IPS DF 4.7 (cell line): Measurements from ENCODE around the gene GHR.
"Not testable (repeated sequence)": the region's sequence is repeated elsewhere in the genome, so short reads cannot be mapped to it uniquely, and the experiment has no call there.

Source experiments
- DNase-seq: peaks from one replicate; pipeline ENCODE4 v3.0.0-alpha.2; 2013; ENCODE audit warnings: low spot score; ENCODE audit errors: extremely low read depth

The GHR gene

DNA sequence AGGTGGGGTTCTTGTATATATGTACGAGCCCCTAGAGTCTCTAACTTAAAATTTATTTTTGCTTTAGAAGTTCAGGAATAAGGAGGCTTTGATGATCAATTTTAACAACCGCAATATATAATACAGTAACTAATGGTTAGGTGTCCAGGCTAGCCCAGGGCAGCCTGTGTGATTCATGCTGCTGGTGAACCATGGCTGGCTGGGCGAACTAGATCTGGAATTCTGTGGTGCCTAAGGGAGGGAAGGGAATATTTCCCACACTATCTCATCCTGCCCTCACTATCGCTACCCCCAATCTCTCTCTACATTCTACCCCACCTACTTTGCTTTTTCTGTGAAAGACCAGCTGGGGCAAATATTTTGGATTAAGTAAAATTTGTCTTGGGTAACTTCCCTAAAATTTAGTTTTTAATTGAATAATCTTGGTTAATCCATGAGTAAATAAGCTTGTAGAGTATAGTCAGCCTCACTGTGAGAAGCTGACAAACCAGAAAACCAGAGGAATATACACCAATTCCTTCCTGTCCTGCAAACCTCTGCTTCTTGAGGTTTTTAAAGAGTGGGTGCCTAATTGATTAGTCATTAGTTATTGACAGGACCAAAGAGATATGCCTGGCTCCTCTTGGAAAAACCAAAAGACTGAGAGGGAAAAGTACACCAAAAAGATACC is 218.2 kb downstream of the GHR start:
- no peak for DNase-seq

DNA sequence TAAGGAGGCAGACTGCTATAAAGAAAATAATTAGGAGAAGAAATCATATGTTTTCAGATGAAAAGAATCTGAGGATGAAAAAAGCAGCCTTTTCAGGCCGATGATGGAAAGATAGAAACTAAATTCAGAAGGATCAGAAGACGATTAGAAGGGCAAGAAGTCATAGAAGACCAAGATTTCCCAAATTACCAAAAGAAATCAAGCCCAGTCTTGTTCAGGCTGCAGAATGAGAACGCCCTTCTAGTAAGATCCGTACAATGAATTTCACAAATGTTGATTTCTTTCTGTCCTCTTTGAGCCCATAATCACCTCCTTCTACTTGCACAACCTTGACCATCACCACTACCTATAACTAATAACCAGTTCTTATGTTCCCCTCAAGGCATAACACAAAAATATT is 218.8 kb downstream of the GHR start:
- no peak for DNase-seq

DNA sequence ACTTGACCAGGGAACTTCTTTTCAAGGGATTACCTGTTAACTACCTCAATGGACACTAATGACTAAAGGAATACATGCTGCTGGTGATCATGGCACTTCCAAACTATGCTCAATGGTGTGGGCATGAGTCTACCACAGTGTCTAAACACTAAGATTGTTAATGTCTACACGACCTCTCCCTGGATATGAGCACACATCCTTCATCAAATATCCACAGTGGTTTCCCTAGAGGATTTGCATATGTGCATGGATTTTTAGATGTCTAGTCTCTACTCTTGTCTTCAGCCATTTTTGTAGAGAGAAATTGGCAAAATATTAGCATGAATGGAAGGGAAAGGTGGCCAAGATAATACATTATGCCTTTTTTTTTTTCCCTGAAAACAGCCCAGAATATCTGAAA is 220.1 kb downstream of the GHR start:
- DNase-seq: no peak

DNA sequence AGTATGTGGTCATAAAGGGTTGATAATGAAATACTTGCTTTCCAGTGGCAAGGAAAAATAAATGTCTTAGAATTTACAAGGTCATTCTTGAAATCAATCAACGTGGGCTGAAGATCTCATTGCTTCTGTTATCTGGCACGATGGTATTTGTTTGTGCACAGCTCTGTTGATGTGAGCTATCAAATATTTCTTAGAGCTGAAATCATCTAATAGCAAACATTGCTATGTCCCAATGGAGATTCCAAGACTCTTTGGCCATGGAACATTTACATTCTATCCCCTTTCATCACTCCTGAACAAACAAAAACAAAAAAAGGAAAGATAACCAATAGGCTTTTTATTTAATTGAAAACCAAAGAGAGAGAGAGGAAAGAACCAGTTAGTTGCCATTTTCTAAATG is 221.9 kb downstream of the GHR start:
- DNase-seq: no peak

DNA sequence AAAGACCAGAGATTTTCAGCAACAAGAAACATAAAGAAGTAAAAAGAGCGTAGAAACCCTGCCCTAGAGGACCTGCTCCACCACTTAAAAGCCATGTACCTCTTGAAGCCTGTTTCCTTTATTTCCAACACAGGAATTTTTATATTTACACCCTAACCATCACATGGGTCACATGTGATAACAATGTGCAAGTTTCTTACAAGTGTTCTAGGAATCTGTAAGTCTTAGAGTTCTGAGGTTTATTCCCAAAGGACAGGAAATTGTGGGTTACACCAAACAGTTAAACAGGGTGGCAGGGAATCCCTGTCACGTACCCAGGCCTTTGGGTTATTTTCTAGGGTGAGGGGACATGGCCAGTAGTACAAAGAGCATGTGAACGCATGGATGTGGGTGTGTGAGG is 224.8 kb downstream of the GHR start:
- no peak for DNase-seq

DNA sequence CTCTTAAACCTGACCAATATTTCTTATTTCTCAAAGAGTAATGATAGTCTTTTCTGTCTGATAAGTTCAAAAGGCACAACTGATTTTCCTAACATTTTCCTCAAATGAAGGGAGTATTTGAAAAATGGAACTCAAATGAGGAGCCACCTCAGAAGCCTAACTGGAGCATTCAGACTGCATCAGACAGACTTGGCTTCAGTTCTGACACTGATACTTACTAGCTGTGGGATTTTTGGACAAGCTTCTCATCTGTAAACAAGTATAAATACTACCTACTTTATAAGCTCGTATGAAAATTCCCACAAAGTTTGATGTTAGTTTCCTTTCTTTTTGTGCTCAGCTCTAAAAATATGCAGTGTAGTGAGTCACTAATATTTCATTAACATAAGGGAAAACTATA is 225.7 kb downstream of the GHR start:
- DNase-seq: no peak

DNA sequence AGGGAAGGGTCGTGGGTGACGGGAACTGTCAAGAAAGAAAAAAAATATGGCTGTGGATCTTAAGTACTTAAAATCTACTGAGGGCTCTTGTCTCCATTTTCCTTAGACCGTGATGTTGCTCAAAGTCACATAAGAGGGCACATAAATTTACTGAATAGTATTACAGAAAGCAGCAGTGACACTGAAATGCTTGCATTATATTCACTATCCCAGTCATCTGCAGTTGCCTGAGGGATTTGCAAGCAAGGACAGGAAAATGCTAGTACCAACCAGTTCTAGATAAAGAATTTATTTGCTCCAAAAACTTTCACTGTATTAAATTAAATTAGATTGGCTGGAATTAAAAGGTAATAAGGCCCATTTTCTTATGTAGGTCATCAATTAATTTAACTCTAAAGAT is 226.8 kb downstream of the GHR start:
- DNase-seq: no peak

DNA sequence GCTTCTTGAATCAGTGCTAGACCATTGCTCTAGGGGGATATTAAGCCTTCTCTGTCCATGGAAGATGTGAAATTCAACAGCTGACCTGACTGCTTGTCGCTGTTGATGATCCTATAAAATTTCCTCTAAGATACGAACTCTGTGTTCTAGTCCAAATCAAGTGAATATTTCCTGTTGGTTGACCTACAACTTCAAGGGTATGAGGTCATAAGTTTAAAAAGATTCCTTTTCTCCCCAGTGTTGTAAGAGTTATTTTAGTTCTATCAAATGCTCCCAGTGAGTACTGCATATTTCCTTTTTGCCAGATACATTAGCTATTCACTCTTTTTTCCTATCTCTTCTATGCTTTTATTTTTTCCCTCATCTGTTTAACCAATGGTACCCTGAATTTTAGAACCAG is 230.5 kb downstream of the GHR start:
- DNase-seq: no peak

DNA sequence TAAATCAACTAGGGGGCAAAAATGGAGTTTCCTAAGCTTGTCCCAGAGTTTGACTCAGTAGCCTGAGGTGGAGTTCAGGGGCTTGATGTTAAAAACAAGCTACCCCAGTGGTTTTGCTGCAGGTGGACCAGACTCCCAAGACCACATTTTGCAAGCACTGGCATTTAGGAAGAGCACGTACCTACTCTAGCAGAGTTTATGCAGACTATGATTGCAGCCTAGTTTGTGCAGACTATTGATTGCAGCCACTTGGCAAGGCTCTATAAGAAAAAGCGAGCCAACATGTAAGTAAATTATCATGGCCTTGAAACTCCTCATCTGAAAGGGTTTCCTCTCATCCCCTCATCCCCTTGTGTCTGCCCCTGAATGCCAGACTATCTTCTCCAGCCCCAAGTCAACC is 231.4 kb downstream of the GHR start:
- no peak for DNase-seq

DNA sequence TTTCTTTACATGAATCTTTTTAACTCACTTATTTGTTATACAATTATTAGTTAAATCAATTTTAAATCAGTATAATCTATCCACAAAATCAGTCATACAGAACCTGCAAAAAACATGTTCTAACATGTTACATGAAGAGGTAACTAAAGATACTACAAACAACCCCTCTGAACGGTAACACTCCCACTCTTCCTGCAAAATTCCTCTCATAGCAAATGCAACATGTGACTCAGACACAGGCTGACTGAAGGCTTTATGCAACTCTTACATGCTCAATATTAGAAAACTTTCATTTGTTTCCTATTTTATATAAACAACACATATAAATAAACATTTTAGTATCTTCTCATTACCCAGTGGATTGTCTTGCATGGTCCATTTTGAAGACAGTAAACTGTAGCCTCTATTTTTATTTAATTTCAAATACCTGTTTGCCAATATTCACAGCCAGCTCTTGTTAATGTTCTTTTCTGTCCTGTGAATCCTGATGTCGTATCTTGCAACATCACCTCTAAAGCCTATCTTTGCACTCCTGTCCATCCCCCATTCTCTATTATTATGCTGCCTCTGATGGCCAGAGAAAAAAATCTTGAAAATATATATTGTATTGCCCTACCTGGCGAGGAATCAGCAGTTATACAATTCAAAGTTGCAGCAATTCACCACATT is 232.9 kb downstream of the GHR start:
- DNase-seq: no peak

DNA sequence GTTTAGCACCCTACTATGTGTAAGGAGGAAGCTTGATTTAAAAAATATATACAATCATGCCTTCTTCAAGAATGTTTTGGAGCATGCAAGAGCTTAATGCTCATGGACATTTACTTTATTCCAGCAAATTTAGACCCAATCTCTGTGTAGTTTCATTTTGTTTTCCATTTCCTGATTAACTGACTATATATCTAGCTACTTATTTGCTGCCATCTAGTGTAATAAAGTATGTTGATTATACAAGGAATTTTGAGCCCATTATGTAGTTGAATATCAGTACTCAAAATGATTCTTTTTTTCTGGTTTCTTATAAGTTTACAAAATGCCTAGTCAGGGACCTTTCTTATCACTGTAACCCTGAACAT is 233.4 kb downstream of the GHR start:
- DNase-seq: no peak

DNA sequence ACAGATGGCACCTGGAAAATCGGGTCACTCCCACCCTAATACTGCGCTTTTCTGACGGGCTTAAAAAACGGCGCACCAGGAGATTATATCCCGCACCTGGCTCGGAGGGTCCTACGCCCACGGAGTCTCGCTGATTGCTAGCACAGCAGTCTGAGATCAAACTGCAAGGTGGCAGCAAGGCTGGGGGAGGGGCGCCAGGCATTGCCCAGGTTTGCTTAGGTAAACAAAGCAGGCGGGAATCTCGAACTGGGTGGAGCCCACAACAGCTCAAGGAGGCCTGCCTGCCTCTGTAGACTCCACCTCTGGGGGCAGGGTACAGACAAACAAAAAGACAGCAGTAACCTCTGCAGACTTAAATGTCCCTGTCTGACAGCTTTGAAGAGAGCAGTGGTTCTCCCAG is 236.6 kb downstream of the GHR start:
- DNase-seq: not testable (repeated sequence)

DNA sequence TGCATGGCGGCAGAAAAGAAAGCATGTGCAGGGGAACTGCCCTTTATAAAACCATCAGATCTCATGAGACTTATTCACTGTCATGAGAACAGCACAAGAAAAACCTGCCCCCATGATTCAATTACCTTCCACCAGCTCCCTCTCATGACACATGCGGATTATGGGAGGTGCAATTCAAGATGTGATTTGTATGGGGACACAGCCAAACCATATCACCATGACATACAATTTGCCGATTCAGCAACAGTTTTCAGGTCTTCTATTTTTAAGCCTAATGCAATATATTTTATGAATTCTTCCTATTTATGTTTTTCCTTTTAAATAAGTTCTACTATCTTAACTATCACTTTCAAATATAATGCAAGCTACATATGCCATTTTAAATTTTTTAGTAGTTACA is 242.6 kb downstream of the GHR start:
- no peak for DNase-seq

DNA sequence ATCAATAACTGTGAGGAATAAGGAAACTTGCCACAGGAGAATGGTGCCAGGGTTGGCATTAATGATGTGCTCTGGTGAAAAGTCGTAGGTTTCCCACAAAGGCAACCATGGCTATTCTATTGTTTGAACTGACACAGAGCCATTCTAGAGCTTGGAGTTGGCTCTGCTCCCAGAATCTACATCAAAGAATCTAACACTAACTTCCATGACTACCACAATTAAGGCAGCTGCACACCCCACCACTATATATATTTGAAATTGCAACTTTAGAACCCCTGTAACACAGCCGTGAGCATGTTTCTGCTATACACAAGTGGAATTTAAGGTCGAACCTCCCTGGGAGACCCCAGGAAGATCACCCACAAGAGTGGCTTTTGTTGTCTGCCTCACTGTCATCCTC is 243.6 kb downstream of the GHR start:
- DNase-seq: no peak

DNA sequence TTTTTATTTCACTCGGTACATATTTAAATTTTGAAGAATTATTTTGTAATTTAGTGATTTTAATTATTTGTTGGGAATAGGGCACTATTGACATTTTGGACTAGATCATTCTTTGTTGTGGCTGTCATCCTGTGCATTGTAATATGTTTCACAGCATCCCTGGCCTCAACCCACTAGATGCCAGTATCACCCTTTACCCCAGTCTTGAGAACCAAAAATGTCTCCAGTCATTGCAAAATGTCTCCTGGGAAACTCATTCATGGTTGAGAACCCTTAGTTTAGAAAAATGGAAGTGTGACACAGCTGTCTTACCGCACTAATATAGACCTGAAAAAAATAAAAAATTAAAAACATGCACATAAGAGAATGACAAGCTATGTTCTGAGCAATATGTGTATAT is 245.0 kb downstream of the GHR start:
- no peak for DNase-seq

DNA sequence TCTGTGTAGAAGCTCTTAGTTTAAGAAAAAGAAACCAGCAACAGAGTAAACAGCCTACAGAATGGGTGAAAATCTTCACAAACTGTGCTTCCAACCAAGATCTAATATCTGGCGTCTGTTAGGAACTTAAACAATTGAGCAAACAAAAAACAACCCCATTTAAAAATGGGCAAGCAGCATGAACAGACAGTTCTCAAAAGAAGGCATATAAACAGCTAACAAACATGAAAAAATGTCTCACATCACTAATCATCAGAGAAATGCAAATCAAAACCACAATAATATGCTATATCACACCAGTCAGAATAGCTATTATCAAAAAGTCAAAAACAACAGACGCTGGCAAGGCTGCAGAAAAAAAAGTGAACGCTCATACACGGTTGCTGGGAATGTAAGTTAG is 249.7 kb downstream of the GHR start:
- DNase-seq: no peak

DNA sequence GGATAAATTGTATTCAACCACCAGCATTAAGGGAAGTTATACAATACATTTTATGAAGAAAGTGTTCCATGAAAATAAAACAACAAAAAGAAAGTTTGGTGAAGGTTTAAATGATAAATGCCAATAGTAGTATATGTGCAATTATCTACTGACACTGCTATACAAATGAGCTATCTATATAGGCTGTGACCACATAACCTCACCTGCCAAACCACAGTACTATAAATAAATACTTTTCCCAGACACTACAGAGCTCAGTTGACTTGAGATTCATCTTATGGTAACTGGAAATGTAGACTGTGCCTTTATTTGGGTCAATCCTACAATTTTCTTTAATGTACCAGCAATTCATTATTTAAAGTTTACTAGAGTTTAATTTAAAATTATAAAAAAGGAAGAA is 252.4 kb downstream of the GHR start:
- DNase-seq: no peak

DNA sequence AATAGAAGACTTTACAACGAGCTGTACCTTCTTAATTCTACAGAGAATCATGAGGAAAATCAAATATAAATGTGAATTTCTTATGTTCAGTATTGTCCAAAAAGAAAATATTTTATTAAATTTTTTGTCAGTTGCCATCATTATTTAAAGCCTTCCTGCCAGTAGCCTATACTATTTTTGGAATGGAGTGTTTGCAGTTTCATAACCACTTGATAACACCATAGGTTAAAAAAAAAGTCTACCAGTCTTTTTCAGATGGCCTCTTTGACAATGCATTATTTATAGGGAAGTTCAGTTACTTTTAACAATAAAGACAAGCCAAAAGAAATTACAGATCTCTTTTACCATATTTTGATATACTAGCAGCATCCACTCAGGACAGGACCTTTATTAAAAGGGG is 253.1 kb downstream of the GHR start:
- DNase-seq: no peak

DNA sequence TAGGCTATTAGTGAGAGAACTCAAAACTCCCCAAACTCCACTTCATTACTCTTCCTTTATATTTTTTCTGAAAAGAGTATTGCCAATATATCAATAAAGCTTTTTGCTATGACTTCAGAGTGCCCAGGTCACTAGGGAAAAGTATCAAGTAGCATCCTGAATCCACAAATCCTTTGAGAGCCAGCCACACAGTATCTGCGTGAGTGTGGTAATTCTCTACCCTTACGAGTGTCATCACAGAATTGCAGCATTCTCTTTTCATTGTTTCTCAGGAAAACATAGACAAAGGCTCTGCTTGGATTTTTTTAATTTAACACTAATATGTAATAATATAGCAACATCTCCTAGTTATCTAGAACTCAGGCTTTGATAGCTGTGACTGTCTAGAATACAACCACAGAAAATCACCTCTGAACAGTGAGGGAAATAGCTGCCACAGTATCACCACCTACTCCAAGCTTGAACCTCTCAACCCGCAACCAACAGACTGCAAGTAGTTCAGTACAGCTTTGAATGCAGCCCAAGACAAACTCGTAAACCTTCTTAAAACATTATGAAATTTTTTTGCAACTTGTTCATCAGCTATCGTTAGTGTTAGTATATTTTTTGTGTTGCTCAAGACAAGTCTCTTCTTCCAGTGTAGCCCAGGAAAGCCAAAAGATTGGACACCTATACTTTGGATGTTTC is 254.1 kb downstream of the GHR start:
- DNase-seq: no peak

DNA sequence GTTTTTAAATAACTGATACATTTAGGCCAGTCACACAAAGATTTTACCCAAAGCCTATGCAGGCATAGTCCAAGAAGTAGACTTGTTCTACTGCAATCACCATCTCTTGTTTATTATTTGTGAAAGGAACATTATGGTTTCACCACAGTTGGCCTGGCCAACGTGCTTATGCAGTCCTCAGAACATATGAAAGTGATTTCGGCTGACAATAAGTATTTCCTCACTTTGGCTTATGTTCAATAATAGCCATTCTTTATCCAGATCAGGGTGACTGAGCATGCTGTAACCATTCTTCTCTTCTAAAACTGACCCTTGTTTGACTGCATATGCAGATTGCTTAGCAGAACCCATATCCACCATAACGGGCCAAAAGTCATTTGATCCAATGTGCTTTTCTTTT is 256.8 kb downstream of the GHR start:
- no peak for DNase-seq

DNA sequence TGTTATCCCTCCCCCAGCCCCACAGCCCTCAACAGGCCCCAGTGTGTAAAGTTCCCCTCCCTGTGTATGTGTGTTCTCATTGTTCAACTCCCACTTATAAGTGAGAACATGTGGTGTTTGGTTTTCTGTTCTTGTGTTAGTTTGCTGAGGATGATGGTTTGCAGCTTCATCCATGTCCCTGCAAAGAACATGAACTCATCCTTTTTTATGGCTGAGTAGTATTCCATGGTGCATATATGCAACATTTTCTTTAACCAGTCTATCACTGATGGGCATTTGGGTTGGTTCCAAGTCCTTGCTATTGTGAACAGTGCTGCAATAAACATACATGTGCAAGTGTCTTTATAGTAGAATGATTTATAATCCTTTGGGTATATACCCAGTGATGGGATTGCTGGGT is 261.8 kb downstream of the GHR start:
- DNase-seq: not testable (repeated sequence)

DNA sequence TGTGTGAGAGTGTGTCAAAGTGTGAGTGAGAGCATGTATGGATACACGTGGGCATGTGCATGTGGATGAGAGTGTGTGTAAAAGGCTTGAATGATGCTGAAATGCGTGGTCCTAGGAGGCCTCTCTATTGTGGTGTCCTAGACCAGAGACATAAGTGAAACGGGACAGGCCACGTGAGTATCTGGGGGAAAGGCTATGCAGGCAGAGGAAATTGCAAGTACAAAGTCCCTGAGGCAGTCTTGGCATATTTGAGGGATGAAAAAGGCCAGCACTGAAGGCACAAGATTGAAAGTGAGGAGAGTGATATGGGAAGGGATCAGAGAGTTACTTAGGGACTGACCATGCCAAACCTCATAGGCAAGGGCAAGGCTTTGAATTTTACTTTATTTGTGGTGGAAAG is 266.2 kb downstream of the GHR start:
- DNase-seq: no peak

DNA sequence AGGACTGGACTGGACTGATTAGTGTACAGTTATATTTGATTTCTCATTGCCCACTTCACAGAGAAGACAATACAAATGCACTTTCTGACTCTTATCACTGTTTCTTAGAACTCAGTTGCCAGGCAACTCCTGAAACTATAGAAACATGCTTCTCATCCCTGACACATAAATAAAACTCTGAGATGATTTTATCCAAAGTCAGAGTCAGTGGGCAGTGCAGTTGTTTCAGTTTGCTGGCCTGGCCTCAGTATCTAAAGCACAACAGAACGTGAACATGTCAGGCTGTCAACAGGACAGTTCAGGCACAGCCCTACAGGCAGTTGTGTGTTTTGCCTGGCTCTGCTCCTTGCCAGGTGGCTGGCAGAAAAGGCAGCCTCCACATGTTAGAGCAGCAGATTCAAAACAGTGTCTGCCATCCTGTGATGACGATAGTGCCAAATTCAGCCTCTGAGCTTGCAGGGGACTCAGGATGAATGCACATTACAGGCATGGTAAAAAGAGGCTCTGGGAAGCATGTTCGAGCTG is 268.2 kb downstream of the GHR start:
- DNase-seq: no peak
